Lung (tissue), 12 donors: ENCODE results near the gene PRSS56. TPM values are rescaled to one million over a fixed set of nuclear protein-coding genes. Genes with fewer than 3 reads are reported as not detected.

ENCODE experiments used
- ATAC-seq: fragments of 200-7000 bp; cut with Tn5 transposase; one replicate; pipeline ENCODE4 v1.9.1; 2020; ENCODE audit warnings: moderate number of reproducible peaks; ENCODE audit not compliant: insufficient read depth, low FRiP score
- DNase-seq, 3 donors: peaks; one replicate each; pipeline ENCODE4 v3.0.0-alpha.2; 2013 to 2017
- H3K27ac ChIP-seq, 2 donors: one replicate each; pipeline ENCODE4 v1.5.1; 2013; ENCODE audit warnings: mild to moderate bottlenecking in 2 of 2, moderate library complexity in 2 of 2, control low read depth in 1 of 2, inconsistent platforms in 1 of 2, low read depth in 1 of 2, low read length in 1 of 2
- H3K27me3 ChIP-seq, 3 donors: one replicate each; pipeline ENCODE4 v1.5.1; 2013; ENCODE audit warnings: low read length in 2 of 3; ENCODE audit not compliant: control insufficient read depth in 3 of 3, insufficient read depth in 3 of 3
- H3K36me3 ChIP-seq, 4 donors: one replicate each; pipeline ENCODE4 v1.5.1; 2013; ENCODE audit warnings: low read length in 4 of 4, mild to moderate bottlenecking in 1 of 4, moderate library complexity in 1 of 4; ENCODE audit not compliant: control insufficient read depth in 4 of 4, insufficient read depth in 4 of 4
- H3K4me1 ChIP-seq, 5 donors: one replicate each; pipeline ENCODE4 v1.5.1; 2013; ENCODE audit warnings: low read length in 5 of 5, mild to moderate bottlenecking in 2 of 5, moderate library complexity in 1 of 5; ENCODE audit not compliant: control insufficient read depth in 5 of 5, insufficient read depth in 5 of 5
- H3K4me3 ChIP-seq: one replicate; pipeline ENCODE4 v1.5.1; 2013; ENCODE audit warnings: mild to moderate bottlenecking, control low read depth, moderate library complexity
- H3K9ac ChIP-seq, 2 donors: one replicate each; pipeline ENCODE4 v1.5.1; 2013; ENCODE audit warnings: low read length in 2 of 2, control low read depth in 1 of 2; ENCODE audit not compliant: insufficient read depth in 1 of 2
- H3K9me3 ChIP-seq, 4 donors: one replicate each; pipeline ENCODE4 v1.5.1; 2013; ENCODE audit warnings: low read length in 3 of 4, mild to moderate bottlenecking in 1 of 4, moderate library complexity in 1 of 4; ENCODE audit not compliant: control insufficient read depth in 4 of 4, insufficient read depth in 3 of 4
- WGBS, 2 donors: extraction: QIAGEN DNeasy Blood & Tissue Kit; methylation state at CpG; one replicate each; pipeline ENCODE4 v1.1.7; 2013; 5-methylcytosine and 5-hydroxymethylcytosine counted together
- polyA plus RNA-seq, 2 donors: library from polyadenylated mRNA; stranded (reverse); fragments of 200-250 nt; gene quantifications; one replicate each; pipeline ENCODE4 v1.2.1, GENCODE V29; 2013
- total RNA-seq, 2 donors: library from RNA; depleted of rRNA in 1 of 2; stranded (reverse); fragments of >200 nt in 1 of 2; gene quantifications; one replicate each; pipeline ENCODE4 v1.2.1, GENCODE V29; 2014 to 2021
- TF ChIP-seq, protein P1 (sequence below): IDR thresholded peaks from 2 replicates; pipeline ENCODE4 v1.5.1; 2012; ENCODE audit warnings: mild to moderate bottlenecking; ENCODE audit errors: control extremely low read depth, extremely low read depth
- donor health status: control.
- donor health status: control.
- donor health status: Bipolar disorder and iron deficiency.
- donor health status: healthy.
- donor health status: DM: yes; HTN: yes; CAD: no.

PRSS56 gene
- total and polyA plus RNA-seq, 4 donors, result not detected

- peaks cover 0 to 8% (median 0%) of the 10 kb centered on the region in 5 donors for H3K4me1 ChIP-seq
- WGBS, 2 donors, result 40 to 43% methylated on average over 10 of the region's 10 CpGs
- no peak overlapping the region for H3K27ac ChIP-seq
- TF ChIP-seq, protein P1, sequence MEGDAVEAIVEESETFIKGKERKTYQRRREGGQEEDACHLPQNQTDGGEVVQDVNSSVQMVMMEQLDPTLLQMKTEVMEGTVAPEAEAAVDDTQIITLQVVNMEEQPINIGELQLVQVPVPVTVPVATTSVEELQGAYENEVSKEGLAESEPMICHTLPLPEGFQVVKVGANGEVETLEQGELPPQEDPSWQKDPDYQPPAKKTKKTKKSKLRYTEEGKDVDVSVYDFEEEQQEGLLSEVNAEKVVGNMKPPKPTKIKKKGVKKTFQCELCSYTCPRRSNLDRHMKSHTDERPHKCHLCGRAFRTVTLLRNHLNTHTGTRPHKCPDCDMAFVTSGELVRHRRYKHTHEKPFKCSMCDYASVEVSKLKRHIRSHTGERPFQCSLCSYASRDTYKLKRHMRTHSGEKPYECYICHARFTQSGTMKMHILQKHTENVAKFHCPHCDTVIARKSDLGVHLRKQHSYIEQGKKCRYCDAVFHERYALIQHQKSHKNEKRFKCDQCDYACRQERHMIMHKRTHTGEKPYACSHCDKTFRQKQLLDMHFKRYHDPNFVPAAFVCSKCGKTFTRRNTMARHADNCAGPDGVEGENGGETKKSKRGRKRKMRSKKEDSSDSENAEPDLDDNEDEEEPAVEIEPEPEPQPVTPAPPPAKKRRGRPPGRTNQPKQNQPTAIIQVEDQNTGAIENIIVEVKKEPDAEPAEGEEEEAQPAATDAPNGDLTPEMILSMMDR, result no peak
- H3K4me3 ChIP-seq, result no peak overlapping the region
- peaks cover 0 to 40% (median 24%) of the 10 kb centered on the region in 3 donors for H3K27me3 ChIP-seq
- H3K36me3 ChIP-seq, result no peaks in the 10 kb centered on the region
- H3K9ac ChIP-seq, result no peak overlapping the region
- DNase-seq, result no peak
- no peak for ATAC-seq
- H3K9me3 ChIP-seq, result peaks cover 0 to 4% (median 0%) of the 10 kb centered on the region in 4 donors
Observed at GRCh38 chr2:232505856-232506255, 14.3 kb upstream of the PRSS56 start.

GRCh38 chr2:232506709-232507108, 13.5 kb upstream of the PRSS56 start:
- no peak for ATAC-seq
- WGBS, 2 donors, result 83 to 84% methylated on average over 4 of the region's 4 CpGs
- no peak for DNase-seq
- H3K27ac ChIP-seq, result no peak overlapping the region
- H3K9ac ChIP-seq, result no peak overlapping the region
- no peaks in the 10 kb centered on the region for H3K36me3 ChIP-seq
- H3K4me3 ChIP-seq, result no peak overlapping the region
- H3K27me3 ChIP-seq, result peaks cover 0 to 40% (median 24%) of the 10 kb centered on the region in 3 donors
- H3K4me1 ChIP-seq, result peaks cover 0 to 8% (median 0%) of the 10 kb centered on the region in 5 donors
- peaks cover 0 to 4% (median 0%) of the 10 kb centered on the region in 4 donors for H3K9me3 ChIP-seq
- TF ChIP-seq, protein P1, result no peak

- H3K36me3 ChIP-seq, result no peaks in the 10 kb centered on the region
- peaks cover 0 to 40% (median 22%) of the 10 kb centered on the region in 3 donors for H3K27me3 ChIP-seq
- H3K4me3 ChIP-seq, result no peak overlapping the region
- H3K9ac ChIP-seq, result no peak overlapping the region
- WGBS, 2 donors, result 71 to 79% methylated on average over 7 of the region's 7 CpGs
- no peak overlapping the region for H3K27ac ChIP-seq
- peaks cover 0 to 4% (median 0%) of the 10 kb centered on the region in 4 donors for H3K9me3 ChIP-seq
- TF ChIP-seq, protein P1, result no peak
- no peak for DNase-seq
- peaks cover 0 to 6% (median 0%) of the 10 kb centered on the region in 5 donors for H3K4me1 ChIP-seq
- no peak for ATAC-seq
Observed at GRCh38 chr2:232508251-232508650, 11.9 kb upstream of the PRSS56 start.
